Dedifferentiated amniotic fluid mesenchymal stem cell (primary cell): ENCODE measurements around the gene GJA3.

Source experiments
- DNase-seq: peaks from one replicate; pipeline ENCODE4 v3.0.0-alpha.2; 2016; ENCODE audit errors: extremely low spot score

GJA3 gene

GRCh38 chr13:20128459-20128931 is 32.4 kb downstream of the GJA3 start:
- DNase-seq, result no peak

DNA sequence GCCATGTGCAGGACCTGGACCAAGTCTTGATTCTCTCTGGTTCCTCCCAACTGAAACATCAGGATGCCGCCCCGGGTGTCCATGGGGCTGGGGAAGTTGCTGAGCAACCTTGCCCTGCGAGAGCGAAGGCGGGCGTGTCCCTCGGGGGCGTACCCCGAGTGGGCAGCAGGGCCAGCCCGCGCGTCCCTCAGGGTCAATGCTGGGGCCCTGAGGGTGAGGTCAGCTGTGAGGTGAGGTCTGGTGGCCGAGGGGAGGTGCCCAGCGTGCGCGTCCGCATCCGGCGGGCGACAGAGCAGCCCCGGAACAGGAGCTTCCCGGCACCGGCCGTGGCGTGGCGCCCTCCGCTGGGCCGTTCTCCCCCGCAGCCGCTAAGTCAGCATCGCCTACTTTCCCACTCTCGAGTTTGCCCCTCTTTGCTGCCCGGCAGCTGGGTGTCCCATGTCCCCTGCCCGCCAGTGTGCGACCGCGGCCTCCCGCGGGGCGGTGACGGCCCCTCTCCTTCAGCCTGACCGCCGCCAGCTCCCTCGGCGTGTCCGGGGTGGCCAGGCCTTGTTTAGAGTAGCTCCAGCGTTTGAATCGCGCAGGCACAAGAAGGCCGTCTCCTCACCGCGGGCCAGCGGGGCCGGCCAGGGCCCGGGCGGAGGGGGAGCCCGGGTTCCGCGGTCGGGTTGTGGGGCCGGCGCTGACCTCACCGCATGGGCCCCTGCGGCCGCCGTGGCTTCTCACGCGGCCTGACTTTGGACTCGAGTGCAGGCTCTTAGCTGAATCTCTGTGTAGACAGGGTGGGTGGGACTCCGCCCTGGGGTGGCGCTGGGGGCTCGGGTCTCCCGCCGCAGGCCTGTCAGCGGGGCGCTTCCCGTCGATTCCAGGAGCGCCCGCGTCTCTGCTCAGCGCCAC is 33.0 kb downstream of the GJA3 start:
- no peak for DNase-seq

DNA sequence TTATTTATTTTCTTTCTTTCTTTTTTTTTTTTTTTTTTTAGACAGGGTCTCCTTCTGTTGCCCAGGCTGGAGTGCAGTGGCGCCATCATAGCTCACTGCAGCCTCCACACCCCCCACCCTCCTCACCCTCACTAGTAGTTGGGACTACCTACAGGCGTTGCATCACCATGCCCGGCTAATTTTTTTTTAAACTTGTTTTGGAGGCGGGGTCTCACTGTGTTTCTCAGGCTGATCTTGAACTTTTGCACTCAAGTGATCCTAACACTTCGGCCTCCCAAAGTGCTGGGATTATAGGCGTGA is 33.6 kb downstream of the GJA3 start:
- DNase-seq, result no peak

GRCh38 chr13:20126541-20127261 is 34.2 kb downstream of the GJA3 start:
- no peak for DNase-seq

DNA sequence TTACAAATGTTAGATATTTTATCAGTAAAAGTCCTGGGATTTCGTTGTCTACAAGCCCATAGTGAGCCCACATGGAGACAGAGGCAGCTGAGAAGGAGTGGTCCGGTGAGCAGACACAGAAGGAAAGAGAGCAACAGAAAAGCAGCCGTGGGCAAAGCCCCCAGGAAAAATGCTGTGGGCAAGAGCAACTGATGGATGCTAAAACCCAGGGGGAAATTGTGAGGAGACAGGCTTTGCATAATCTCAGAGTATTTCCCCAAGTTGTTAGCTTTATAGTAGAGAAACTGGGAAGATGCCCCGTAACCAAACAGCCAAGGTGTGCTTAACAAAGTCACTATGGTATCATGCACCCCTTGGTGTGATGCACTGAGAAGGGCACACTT is 35.1 kb downstream of the GJA3 start:
- no peak for DNase-seq

- DNase-seq, result no peak
Observed at GRCh38 chr13:20125129-20125782, 35.6 kb downstream of the GJA3 start.

GRCh38 chr13:20124303-20124702 is 36.5 kb downstream of the GJA3 start:
- DNase-seq, result no peak

DNA sequence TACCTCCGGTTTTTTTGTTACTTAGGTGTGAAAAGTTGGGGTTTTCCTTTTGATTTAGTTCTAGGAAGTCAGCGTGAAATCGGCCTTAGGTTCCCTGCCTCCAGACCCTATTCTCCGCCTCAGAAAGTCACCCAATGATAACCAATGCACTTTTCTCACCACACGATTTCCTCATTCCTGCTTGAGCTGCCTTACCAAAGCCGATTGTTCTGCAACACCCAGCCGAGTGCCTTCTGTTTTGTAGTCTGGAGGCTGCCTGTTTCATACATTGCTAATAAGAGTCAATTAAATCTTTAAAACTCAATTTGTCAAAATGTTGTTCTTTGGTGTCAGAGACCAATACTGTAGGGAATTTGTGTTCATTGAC is 39.7 kb downstream of the GJA3 start:
- DNase-seq, result no peak

DNA sequence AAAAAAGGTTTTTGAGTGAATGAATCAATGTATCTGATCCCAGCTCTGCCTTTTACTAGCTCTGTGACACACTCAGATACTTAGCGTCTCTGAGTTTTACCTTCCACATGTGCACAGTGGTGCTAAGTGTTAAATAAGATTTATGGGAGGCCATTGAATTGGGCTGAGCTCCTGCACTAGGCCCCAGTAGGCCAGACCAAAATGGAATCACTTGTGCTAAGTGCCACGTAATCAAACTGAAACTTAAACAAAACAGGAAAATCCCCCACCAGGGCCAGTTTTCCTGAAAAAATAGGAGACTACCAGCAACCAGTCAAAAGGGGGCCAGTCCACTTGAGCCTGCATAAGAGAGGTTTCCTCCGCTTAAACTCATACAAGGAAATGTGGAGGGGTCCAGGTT is 40.9 kb downstream of the GJA3 start:
- no peak for DNase-seq

DNA sequence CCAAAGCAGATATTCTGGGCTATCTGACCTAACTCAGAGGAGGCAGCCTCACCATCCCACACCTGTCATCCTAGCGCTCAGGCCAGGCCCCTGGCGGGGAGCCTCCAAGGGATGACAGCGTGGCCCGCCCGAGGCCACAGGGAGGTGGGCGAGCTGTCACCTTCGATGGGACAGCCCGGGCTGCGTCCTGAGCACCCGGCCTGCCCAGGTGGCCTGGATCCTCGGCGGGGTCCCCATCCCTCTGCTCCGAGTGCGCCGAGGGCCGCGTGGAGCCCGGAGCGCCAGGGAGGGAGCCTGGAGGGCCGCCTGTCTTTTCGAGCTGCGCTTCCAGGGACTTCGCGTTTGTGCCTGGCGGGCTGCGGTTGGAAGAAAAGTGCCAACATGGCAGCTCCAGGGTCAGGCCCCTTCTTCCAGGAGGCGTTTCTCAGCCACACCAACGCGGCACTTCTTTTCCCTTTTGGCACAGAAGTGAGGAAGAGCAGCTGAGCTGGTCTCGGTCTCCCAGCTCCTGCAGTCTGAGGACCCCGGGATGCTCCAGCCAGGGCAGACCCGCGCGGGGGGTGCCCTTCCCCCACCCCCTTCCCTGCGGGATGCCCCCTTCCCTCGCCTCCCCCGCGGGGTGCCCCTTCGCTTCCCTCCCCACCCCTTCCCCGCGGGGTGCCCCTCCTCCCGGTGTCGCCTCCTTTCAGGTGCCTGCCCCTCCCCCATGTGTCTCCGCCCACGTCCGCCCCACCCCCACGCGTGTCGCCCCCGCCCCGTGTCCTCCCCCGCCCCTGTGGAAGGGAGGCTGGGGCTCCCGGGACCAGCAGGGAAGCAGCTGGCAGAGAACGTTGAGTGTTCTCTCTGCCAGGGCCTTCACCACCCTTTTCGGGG is 42.3 kb downstream of the GJA3 start:
- no peak for DNase-seq

DNA sequence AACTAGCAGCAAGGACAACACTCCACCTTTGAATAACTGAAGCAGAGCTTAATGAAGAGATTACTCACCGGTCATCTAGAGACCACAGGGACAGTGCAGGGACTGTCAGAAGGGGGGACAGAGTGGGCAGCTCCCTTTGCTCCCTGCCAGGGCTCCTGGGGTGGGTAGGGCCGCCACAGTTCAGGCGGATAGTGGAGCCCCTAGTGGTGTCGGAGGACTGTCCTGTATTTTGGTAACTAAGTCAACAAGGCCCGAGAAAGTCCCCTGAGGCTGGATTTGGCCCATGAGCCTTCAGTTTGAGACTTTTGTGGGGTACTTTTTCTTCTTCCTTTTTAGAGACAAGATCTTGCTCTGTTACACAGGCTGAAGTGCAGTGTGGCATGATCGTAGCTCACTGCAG is 44.6 kb downstream of the GJA3 start:
- no peak for DNase-seq

GRCh38 chr13:20114066-20114610 is 46.7 kb downstream of the GJA3 start:
- no peak for DNase-seq

DNA sequence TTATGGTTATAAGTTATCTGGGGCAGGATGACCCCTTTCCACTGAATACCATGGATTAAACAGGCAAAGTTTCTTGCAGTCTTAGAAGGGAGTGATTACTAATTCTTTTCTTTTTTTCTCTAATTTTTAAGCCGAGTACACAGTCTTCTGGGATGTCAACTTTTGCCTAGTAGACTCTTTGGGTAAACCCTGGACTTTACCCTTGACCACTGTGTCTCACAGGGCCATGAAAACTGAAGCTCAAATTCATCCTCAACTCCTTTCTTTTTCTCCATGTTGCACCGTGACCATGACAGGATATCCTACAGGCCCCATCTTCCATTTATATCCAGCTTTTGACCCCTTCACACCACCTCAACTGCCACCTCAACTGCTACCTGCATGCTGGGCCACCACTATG is 51.8 kb downstream of the GJA3 start:
- no peak for DNase-seq

DNA sequence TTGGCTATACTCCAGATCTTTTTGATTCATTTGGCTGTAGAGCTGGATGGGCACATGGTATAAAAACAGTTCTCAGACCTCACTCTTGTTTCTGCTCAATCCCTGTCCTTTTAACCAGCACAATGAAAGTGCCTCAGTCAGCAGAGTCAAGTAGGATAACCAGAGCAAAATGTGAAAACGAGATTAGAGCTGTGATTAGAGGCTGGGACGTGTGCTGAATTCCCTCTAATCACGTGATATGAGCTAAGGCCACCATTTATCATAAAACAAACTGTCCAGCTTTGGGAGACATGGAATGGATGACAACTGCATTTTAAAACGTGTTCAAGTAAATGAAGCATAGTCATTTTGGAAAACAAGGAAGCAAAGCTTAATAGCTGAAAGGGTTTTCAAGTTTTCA is 54.1 kb downstream of the GJA3 start:
- no peak for DNase-seq

DNA sequence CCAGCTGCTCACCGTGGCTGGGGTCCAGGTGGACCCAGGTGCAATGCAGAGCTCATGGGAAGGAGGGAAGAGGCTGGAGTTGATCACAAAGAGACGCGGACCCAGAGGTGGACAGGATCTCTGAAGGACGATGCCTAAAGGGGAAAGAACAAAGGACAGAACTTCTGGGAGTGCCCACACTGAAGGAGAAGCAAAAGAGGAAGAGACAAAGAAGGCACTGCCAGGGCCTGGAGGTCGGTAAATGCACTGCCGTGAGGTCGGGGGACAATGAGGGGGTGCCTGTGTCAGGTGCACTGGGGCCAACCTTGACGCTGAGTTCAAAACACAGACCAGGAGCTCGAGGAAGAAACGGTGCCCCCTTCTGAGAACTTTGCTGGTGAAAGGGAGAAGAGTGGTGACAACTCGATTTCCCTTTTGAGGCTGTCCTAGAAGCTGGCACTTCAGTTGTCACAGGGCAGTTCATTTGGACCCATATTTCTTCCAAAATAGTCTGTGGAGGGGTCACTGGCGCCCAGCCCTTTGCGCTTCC is 55.6 kb downstream of the GJA3 start:
- no peak for DNase-seq

- no peak for DNase-seq
Observed at GRCh38 chr13:20102525-20103180, 58.2 kb downstream of the GJA3 start.

DNA sequence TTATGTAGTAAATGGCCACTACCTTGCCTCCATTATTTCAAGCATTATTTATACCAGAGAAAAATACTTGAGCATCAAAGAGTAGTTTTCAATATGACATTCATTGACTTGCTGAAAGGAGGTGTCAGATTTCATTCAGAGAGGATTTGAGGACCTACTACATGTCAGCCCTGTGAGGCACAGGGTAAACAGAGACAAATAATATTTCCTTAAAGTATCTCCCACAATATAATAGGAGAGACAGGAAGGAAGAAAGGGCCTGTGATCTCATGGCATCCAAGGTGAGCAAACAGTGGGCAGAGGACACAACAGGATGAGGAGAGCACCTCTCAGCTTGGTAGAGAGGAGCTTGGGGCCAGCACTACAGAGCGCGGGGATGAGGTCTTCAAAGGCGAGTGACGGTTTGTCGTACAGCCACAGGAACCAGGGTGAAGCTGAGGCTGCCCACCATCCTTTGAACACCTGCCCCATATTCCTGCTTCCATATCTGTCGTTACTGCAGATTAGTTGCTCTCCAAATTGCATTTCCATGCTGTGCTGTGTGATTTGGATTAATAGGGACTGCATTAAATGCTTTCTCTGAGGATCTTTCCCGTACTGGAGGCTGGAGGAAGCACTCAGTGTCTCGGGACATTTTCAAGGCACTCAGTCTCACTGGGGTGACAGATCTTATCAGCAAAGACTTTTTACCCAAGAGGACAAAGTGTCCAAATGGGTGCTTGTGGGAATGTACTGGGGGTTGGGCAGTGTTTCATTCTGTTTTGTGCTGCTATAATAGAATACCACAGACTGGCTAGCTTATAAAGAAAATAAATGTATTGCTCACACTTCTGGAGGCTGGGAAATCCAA is 59.2 kb downstream of the GJA3 start:
- no peak for DNase-seq

GRCh38 chr13:20099319-20099718 is 61.5 kb downstream of the GJA3 start:
- DNase-seq, result no peak

- DNase-seq, result no peak
Observed at GRCh38 chr13:20093951-20094350, 66.9 kb downstream of the GJA3 start.

DNA sequence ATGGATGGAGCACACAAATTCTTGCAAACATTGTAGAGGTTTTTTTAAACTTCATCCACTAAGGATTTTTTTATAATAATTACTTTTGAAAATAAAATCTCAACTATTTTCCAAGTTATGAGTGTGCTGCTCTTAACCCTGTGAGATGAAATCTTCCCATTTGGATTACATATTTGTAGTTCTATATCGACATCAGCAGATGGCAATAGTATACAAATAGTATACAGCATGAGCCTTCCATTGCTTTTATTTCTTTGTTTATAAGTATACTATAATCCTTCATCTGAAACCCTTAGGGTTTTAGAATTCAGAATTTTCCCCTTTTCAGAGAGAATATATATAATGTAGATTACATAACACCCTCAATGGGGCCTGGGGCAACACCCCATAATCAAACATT is 70.5 kb downstream of the GJA3 start:
- DNase-seq, result no peak
